GM12875 (cell line): ENCODE results near the gene ACOT7.
"Not testable (repeated sequence)": the region's sequence is repeated elsewhere in the genome, so short reads cannot be mapped to it uniquely, and the experiment has no call there.

Source experiments
- H3K4me3 ChIP-seq: one replicate; pipeline ENCODE4 v1.5.1; 2011; ENCODE audit warnings: low read depth, low read length, control low read depth
- TF ChIP-seq, protein P1 (sequence below): IDR thresholded peaks from 2 replicates; pipeline ENCODE4 v1.5.1; 2011; ENCODE audit warnings: low read depth, mild to moderate bottlenecking, control low read depth, inconsistent platforms, low read length, moderate library complexity, borderline replicate concordance; ENCODE audit not compliant: insufficient read depth

Gene ACOT7

DNA sequence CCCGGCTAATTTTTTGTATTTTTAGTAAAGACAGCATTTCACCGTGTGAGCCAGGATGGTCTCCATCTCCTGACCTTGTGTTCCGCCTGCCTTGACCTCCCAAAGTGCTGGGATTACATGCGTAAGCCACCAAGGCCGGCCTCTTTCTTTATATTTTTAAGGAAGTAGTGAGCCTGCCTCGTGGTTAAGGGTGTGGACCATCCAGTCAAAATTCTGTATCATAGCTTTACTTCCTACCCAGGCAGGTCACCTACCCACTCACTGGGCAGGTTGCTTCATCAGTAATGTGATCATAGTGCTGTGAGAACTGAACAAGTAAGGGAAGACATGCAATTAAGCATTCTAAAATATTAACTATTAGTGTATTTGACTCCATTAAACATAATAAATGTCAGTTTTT lies 8.1 kb upstream of the ACOT7 start:
- TF ChIP-seq, protein P1, sequence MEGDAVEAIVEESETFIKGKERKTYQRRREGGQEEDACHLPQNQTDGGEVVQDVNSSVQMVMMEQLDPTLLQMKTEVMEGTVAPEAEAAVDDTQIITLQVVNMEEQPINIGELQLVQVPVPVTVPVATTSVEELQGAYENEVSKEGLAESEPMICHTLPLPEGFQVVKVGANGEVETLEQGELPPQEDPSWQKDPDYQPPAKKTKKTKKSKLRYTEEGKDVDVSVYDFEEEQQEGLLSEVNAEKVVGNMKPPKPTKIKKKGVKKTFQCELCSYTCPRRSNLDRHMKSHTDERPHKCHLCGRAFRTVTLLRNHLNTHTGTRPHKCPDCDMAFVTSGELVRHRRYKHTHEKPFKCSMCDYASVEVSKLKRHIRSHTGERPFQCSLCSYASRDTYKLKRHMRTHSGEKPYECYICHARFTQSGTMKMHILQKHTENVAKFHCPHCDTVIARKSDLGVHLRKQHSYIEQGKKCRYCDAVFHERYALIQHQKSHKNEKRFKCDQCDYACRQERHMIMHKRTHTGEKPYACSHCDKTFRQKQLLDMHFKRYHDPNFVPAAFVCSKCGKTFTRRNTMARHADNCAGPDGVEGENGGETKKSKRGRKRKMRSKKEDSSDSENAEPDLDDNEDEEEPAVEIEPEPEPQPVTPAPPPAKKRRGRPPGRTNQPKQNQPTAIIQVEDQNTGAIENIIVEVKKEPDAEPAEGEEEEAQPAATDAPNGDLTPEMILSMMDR, result no peak

DNA sequence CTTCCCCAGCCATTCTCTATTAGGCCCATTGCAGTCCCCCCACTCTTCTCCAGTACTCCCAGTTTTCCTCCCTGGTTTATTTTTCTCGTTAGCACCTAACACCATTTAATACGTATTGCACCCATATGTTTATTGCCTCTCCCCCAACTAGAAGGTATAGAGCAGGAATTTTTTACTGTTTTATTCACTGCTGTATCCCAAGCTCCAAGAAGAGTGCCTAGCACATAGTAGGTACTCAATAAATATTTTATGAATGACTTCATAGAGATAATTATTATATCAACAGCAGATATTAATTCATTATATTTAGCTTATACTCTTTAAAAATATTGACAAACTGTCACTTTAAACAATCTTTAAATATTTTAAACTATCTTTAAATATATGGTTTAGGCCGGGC lies 5.7 kb upstream of the ACOT7 start:
- TF ChIP-seq, protein P1, result no peak
- no peak overlapping the region for H3K4me3 ChIP-seq

More for the DNA sequence above, 8.1 kb upstream of the ACOT7 start:
- H3K4me3 ChIP-seq, result no peak overlapping the region

DNA sequence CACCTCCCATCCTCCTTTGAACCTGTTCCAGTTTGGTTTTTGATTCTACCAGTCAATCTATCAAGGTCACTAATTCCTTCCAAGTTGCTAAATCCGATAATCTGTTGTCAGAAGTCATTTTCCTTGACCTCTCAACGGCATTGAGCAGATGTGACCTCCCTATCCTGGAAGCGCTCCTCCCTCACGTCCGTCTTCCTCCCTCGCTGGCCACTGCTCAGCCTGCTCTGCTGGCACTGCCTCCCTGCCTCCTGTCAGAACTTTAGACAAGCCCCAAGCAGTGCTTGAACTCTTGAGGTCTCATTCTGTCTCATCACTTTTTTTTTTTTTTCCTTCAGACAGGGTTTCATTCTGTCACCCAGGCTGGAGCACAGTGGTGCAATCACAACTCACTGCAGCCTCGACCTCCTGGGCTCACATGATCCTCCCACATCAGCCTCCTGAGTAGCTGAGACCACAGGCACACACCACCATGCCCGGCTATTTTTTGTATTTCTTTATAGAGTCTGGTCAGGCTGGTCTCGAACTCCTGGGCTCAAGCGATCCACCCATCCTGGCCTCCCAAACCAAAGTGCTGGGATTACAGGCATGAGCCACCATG lies 4.4 kb upstream of the ACOT7 start:
- TF ChIP-seq, protein P1, result no peak

DNA sequence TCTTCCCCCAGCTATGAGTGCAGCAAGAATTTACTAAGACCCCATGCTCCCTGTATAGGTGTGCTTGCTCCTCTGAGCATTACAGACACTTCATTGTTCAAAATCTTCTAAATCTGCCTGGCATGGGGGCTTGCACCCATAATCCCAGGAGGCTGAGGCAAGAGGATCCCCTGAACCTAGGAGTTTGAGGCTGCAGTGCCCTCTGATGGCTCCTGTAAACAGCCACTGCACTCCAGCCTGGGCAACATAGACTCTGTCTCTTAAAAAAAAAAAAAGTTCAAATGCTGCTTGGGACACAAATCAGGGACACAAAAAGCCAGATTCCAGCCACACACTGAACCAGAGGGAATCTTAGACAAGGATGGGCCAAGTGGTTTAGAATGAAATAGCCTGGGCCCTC lies 3.4 kb upstream of the ACOT7 start:
- TF ChIP-seq, protein P1, result no peak
- no peak overlapping the region for H3K4me3 ChIP-seq

More for the DNA sequence above, 4.4 kb upstream of the ACOT7 start:
- H3K4me3 ChIP-seq, result no peak overlapping the region

DNA sequence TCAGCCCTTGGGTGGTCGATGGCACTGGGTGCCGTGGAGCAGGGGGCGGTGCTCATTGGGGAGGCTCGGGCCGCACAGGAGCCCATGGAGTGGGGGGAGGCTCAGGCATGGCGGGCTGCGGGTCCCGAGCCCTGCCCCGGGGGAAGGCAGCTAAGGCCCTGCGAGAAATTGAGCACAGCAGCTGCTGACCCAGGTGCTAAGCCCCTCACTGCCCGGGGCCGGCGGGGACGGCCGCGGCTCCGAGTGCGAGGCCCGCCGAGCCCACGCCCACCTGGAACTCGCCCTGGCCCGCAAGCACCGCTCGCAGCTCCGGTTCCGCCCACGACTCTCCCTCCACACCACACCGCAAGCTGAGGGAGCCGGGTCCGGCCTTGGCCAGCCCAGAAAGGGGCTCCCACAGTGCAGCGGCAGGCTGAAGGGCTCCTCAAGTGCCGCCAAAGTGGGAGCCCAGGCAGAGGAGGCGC lies 2.2 kb upstream of the ACOT7 start:
- not testable (repeated sequence) for H3K4me3 ChIP-seq

DNA sequence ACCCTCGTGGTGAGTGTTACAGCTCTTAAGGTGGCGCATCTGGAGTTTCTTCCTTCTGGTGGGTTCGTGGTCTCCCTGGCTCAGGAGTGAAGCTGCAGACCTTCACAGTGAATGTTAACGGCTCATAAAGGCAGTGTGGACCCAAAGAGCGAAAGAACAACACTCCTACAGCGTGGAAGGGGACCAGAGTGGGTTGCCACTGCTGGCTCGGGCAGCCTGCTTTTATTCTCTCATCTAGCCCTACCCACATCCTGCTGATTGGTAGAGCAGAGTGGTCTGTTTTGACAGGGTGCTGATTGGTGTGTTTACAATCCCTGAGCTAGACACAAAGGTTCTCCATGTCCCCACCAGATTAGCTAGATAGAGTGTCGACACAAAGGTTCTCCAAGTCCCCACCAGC lies 1.6 kb upstream of the ACOT7 start:
- not testable (repeated sequence) for H3K4me3 ChIP-seq

DNA sequence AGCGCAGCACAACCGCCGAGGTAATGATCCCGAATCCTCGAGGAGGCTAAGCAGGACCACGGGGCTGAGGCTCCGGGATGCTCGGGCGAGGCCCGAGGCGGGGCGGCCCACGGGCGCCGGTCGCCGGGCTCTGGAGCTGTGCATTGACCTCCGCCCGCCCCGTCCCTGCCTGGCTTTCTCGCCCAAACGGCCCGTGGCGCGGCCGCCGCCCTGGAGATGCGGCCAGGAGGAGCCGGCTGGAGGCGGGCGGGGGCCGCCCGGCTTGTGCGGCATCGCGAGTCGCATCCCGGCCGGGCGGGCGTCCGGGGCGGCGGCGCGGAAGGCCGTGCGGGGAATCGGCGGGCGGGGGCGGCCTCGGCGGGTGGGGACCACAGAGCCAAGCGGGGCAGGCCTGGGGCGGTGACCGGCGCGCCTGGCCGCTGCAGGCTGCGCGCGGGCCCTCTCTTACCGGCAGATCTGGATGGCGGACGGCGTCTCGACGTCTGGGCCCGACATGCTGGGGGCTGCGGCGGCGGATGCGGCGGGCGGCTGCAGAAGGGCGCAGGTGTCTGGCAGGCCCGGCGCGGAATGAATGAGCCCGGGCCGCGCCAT lies 663 bp downstream of the ACOT7 start:
- TF ChIP-seq, protein P1, result no peak
- H3K4me3 ChIP-seq, result peak overlapping the region; percentile 70

DNA sequence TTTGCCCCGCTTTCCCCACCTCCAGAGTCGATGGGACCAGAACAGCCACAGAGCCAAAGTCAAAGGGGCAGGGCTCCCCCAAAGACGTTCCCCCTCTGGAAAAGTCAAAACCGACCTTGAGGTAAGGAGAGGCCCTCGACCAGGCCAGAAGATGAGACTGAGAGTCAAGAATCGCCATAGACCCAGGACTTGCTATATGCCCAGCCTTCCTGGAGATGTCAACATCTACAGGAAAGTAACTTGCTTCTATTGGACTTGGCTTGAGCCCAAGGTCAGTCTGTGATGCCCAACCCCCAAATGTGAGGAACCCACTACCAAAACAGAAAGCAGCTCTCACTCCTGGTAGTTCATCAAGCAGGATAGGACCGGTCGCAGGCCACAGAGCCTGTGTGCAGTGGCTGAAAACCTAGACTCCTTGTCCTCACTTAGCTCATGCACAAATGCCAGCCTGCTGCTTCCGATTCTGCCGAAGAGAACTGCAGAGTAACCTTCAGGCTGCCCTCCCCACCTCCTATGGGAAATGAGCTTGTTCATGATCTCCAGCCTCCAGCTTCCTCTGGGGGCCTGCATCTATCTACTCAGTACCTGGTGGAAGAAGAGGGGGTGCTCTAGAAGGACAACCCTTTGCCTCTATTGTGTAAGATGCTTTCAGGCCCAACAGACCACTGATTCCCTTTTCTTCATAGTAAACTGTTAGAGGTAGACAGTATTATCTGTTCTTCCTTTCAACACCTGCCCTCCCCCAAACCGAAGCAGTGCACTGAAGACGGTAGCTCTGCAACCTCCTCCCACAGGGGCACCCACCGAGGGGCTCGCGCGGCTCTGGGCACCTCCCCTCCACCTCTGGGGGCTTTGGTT lies 1.4 kb downstream of the ACOT7 start:
- TF ChIP-seq, protein P1, result no peak
- H3K4me3 ChIP-seq, result peak overlapping the region; percentile 70
